Measurements from ENCODE around the gene HTRA3. TPM values are rescaled to one million over a fixed set of nuclear protein-coding genes. Genes with fewer than 3 reads are reported as not detected.

HTRA3 gene
- total and polyA plus RNA-seq, 2 of the 4 experiments (the other 2 are of a cell fraction), result 1.3 to 9.5 TPM

- H3K56ac ChIP-seq (ENCODE audit: extremely low read depth, insufficient read depth, low read length), result no peak overlapping the region
- no peak overlapping the region for H2BK15ac ChIP-seq (ENCODE audit: low read depth, low read length)
- no peak overlapping the region; the same call in 1 of the 2 replicates for H2BK120ac ChIP-seq (ENCODE audit: low read depth, low read length)
- no peaks in the 10 kb centered on the region for H3K36me3 ChIP-seq (ENCODE audit: control insufficient read depth, insufficient read depth, low read length)
- in situ Hi-C loops (cut with MboI; ENCODE audit: low sequenced_read_pairs), result no loop called here
- TF ChIP-seq CHD1 (IDR thresholded peaks at IDR 0.05; ENCODE audit: low read depth, low read length), result no peak
- no peak for TF ChIP-seq NFE2L2 (IDR thresholded peaks at IDR 0.05; ENCODE audit: low read depth, low read length)
- TF ChIP-seq MAFK (IDR thresholded peaks at IDR 0.05; ENCODE audit: low read depth, low read length), result no peak
- 0 out of 2 replicates have a peak, but pooled peaks have one; percentile 15 for TF ChIP-seq MAZ (IDR thresholded peaks at IDR 0.05; ENCODE audit: borderline replicate concordance, low read depth, low read length)
- peak; percentile 43 for DNase-seq
- H2BK20ac ChIP-seq (ENCODE audit: low read depth, low read length), result no peak overlapping the region
- H2AK9ac ChIP-seq (replicated peaks; ENCODE audit: low read depth, low read length, poor library complexity), result no peak overlapping the region
- no peak overlapping the region for H2AK5ac ChIP-seq (ENCODE audit: low read depth, low read length)
- no peaks in the 10 kb centered on the region for H3K79me1 ChIP-seq (ENCODE audit: low read depth in 1 of 2, low read length in 2 of 2)
- BruUV-seq (replicated peaks), result no TSS peak
- H3K14ac ChIP-seq (replicated peaks; ENCODE audit: low read depth, low read length), result no peak overlapping the region
- ChIA-PET CTCF (no interaction called here), POLR2A (ENCODE audit: unreplicated experiment) (no interaction called here)
- ATAC-seq (ENCODE audit: low read depth), result no peak
- H3K23ac ChIP-seq (ENCODE audit: low read depth, low read length), result no peak overlapping the region
- no peak overlapping the region for H2AFZ ChIP-seq (replicated peaks; ENCODE audit: low read length, poor library complexity)
- H3K9me3 ChIP-seq (ENCODE audit: control insufficient read depth, insufficient read depth, low read length), result no peaks in the 10 kb centered on the region
- H4K8ac ChIP-seq (ENCODE audit: low read depth in 2 of 2, low read length in 2 of 2), result no peak overlapping the region
- H3K27me3 ChIP-seq (ENCODE audit: control insufficient read depth, insufficient read depth, low read length), result peaks cover 6% of the 10 kb centered on the region; the same call in 1 of the 2 replicates
- H3K4me2 ChIP-seq (ENCODE audit: low read depth, low read length), result no peak overlapping the region
- no peak overlapping the region for H4K5ac ChIP-seq (ENCODE audit: low read depth, low read length)
- H4K20me1 ChIP-seq (ENCODE audit: insufficient read depth, low read length), result peaks cover 1% of the 10 kb centered on the region
- H3K18ac ChIP-seq (ENCODE audit: low read depth, low read length), result no peak overlapping the region
- H3K4ac ChIP-seq (ENCODE audit: low read depth, low read length), result peak overlapping the region; percentile 22; the same call in 1 of the 2 replicates
- no peak overlapping the region for H3K9ac ChIP-seq (ENCODE audit: low read depth, low read length)
- H4K91ac ChIP-seq (ENCODE audit: insufficient read depth, low read depth, low read length), result no peak overlapping the region
- H3K4me3 ChIP-seq (ENCODE audit: insufficient read depth, low read depth, low read length), result no peak overlapping the region
- dilution Hi-C loops (cut with HindIII; ENCODE audit: low sequenced_read_pairs, unreplicated experiment), result no loop called here
- no peaks in the 10 kb centered on the region; the same call in none of the 2 replicates for H3K9me1 ChIP-seq (ENCODE audit: insufficient read depth, low read length)
- H3K27ac ChIP-seq (ENCODE audit: insufficient read depth, low read length), result no peak overlapping the region
- H3K4me1 ChIP-seq (ENCODE audit: control insufficient read depth, insufficient read depth, low read length), result peaks cover 8% of the 10 kb centered on the region
- intact Hi-C loops (cut with micrococcal nuclease), result no loop called here
- H2BK5ac ChIP-seq (ENCODE audit: low read depth, low read length, poor library complexity, severe bottlenecking), result no peak overlapping the region
- 42% methylated on average over 5 of the region's 14 CpGs; no CpG with 5 or more reads in 1 of the 2 experiments for WGBS, 2 experiments (ENCODE audit: extremely low coverage in 2 of 2, insufficient read length in 1 of 2)
Measured at GRCh38 chr4:8255698-8256441, 13.7 kb upstream of the HTRA3 start.

All from IMR-90 (cell line).